HL-60 (cell line): ENCODE data around the gene CD44.

Source experiments
- DNase-seq, 2 experiments: peaks; one replicate each; pipeline ENCODE4 v3.0.0-alpha.2; 2010 to 2020; ENCODE audit warnings: low read depth in 1 of 2, low spot score in 1 of 2
- H3K27ac ChIP-seq: fragments of 250-450 bp; sonication (Bioruptor Pico); replicated peaks from 2 replicates; pipeline ENCODE4 v1.5.1; 2020; ENCODE audit warnings: mild to moderate bottlenecking, moderate library complexity
- H3K27me3 ChIP-seq: fragments of 250-450 bp; sonication (Bioruptor Pico); 2 replicates; pipeline ENCODE4 v1.5.1; 2021; ENCODE audit warnings: mild to moderate bottlenecking, moderate library complexity; ENCODE audit not compliant: insufficient read depth, poor library complexity, severe bottlenecking
- H3K4me3 ChIP-seq: replicated peaks from 2 replicates; pipeline ENCODE4 v1.5.1; 2011; ENCODE audit warnings: mild to moderate bottlenecking, control low read depth, low read length; ENCODE audit not compliant: insufficient read depth
- GABPA ChIP-seq: IDR thresholded peaks from 2 replicates; pipeline ENCODE4 v1.6.1; 2012; ENCODE audit warnings: low read depth
- POLR2AphosphoS5 ChIP-seq: IDR thresholded peaks from 2 replicates; pipeline ENCODE4 v1.6.1; 2012; ENCODE audit warnings: low read depth
- SPI1 ChIP-seq: IDR thresholded peaks from 2 replicates; pipeline ENCODE4 v1.6.1; 2012; ENCODE audit warnings: low read depth, mild to moderate bottlenecking, borderline replicate concordance
- TF ChIP-seq, protein P1 (sequence below): IDR thresholded peaks from one replicate; pipeline ENCODE4 v1.5.1; 2011; ENCODE audit warnings: low read length, control low read depth, inconsistent platforms; ENCODE audit not compliant: insufficient read depth
- TF ChIP-seq, protein P2 (sequence below): IDR thresholded peaks from 2 replicates; pipeline ENCODE4 v1.6.1; 2012; ENCODE audit warnings: low read depth; ENCODE audit not compliant: insufficient replicate concordance

Gene CD44

DNA sequence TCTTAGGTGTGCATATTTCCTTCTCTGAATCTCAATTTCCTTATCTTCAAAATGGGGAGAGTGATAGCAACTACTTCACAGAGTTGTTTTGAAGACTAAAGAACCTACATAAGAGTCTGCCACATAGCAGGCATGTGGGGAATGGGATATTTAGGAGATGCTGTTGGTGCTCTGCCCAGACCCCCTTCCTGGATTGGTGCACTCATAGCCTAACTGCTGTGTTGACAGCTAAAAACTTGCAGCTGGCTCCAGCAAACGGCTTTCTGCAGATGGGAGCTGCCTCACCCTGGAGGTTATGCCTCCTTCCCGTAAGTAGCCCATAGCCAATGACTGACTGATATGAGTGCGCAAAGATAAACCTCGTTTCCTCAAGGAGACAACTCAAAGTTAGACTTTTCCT lies 106.1 kb downstream of the CD44 start:
- Histone ChIP-seq H3K4me3 (no peak overlapping the region), H3K27me3 (no peaks in the 10 kb centered on the region)
- TF ChIP-seq POLR2AphosphoS5 (no peak), SPI1 (no peak), GABPA (no peak)
- TF ChIP-seq, protein P1, sequence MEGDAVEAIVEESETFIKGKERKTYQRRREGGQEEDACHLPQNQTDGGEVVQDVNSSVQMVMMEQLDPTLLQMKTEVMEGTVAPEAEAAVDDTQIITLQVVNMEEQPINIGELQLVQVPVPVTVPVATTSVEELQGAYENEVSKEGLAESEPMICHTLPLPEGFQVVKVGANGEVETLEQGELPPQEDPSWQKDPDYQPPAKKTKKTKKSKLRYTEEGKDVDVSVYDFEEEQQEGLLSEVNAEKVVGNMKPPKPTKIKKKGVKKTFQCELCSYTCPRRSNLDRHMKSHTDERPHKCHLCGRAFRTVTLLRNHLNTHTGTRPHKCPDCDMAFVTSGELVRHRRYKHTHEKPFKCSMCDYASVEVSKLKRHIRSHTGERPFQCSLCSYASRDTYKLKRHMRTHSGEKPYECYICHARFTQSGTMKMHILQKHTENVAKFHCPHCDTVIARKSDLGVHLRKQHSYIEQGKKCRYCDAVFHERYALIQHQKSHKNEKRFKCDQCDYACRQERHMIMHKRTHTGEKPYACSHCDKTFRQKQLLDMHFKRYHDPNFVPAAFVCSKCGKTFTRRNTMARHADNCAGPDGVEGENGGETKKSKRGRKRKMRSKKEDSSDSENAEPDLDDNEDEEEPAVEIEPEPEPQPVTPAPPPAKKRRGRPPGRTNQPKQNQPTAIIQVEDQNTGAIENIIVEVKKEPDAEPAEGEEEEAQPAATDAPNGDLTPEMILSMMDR = no peak
- TF ChIP-seq, protein P2, sequence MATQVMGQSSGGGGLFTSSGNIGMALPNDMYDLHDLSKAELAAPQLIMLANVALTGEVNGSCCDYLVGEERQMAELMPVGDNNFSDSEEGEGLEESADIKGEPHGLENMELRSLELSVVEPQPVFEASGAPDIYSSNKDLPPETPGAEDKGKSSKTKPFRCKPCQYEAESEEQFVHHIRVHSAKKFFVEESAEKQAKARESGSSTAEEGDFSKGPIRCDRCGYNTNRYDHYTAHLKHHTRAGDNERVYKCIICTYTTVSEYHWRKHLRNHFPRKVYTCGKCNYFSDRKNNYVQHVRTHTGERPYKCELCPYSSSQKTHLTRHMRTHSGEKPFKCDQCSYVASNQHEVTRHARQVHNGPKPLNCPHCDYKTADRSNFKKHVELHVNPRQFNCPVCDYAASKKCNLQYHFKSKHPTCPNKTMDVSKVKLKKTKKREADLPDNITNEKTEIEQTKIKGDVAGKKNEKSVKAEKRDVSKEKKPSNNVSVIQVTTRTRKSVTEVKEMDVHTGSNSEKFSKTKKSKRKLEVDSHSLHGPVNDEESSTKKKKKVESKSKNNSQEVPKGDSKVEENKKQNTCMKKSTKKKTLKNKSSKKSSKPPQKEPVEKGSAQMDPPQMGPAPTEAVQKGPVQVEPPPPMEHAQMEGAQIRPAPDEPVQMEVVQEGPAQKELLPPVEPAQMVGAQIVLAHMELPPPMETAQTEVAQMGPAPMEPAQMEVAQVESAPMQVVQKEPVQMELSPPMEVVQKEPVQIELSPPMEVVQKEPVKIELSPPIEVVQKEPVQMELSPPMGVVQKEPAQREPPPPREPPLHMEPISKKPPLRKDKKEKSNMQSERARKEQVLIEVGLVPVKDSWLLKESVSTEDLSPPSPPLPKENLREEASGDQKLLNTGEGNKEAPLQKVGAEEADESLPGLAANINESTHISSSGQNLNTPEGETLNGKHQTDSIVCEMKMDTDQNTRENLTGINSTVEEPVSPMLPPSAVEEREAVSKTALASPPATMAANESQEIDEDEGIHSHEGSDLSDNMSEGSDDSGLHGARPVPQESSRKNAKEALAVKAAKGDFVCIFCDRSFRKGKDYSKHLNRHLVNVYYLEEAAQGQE = no peak

DNA sequence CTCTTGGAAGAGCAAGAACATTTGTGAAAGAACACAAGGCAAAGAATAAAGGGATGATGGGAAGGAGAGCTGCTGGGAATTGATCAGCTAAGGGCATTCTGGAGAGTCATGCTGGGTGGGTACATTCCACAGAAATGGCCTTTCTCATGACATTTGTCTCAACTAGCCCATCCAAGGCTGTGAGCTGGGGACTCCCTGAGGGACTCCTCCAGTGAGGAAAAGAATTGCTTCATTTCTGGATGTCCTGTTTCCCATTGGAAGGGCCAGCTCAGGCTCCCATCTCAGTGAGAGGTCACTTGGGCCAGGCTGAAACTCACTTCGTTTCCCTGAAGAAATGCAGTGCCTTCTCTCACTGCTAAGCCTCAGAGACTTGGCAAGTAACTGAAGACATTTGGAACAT lies 106.8 kb downstream of the CD44 start:
- TF ChIP-seq GABPA (no peak), POLR2AphosphoS5 (no peak), SPI1 (no peak)
- TF ChIP-seq, protein P2 = no peak
- TF ChIP-seq, protein P1 = no peak
- DNase-seq = no peak
- H3K27me3 ChIP-seq = no peaks in the 10 kb centered on the region
- no peak overlapping the region for H3K27ac ChIP-seq
- no peak overlapping the region for H3K4me3 ChIP-seq

More for the DNA sequence above, 106.1 kb downstream of the CD44 start:
- no peak overlapping the region for H3K27ac ChIP-seq
- DNase-seq = no peak

DNA sequence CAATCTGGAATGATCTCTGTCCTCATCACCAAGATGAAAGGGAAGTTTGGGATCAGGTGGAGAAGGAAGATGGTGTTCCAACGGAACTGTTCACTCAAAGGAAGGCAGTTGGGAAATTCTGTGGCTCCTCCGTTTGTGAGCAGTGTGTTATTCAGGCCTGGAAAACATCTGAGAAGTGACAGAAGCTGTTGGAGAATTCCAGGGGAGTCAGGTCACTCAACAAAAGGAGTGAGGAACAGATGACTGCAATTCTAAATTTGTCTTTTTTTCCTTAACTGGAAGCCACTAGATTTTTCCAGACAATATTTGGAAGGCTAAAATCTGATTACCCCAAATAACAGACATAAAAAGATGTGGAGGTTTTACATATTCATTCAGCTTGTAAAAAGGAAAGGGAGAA lies 107.8 kb downstream of the CD44 start:
- H3K27ac ChIP-seq = no peak overlapping the region
- no peak overlapping the region for H3K4me3 ChIP-seq
- TF ChIP-seq, protein P2 = no peak
- TF ChIP-seq GABPA (no peak), SPI1 (no peak), POLR2AphosphoS5 (no peak)
- TF ChIP-seq, protein P1 = no peak
- DNase-seq = no peak
- H3K27me3 ChIP-seq = no peaks in the 10 kb centered on the region
